IPS-18a (cell line): ENCODE results near the gene ZNF559.

Experiments
- H3K27ac ChIP-seq: one replicate; pipeline ENCODE4 v1.5.1; 2013; ENCODE audit warnings: low read length
- H3K27me3 ChIP-seq: one replicate; pipeline ENCODE4 v1.6.1; 2013; ENCODE audit warnings: mild to moderate bottlenecking, low read length; ENCODE audit not compliant: control insufficient read depth, insufficient read depth
- H3K36me3 ChIP-seq: one replicate; pipeline ENCODE4 v1.6.1; 2013; ENCODE audit warnings: low read depth, low read length; ENCODE audit not compliant: control insufficient read depth
- H3K4me1 ChIP-seq: one replicate; pipeline ENCODE4 v1.6.1; 2013; ENCODE audit warnings: low read depth, low read length; ENCODE audit not compliant: control insufficient read depth
- H3K4me3 ChIP-seq: one replicate; pipeline ENCODE4 v1.5.1; 2013; ENCODE audit warnings: low read length
- H3K9ac ChIP-seq: one replicate; pipeline ENCODE4 v1.6.1; 2013; ENCODE audit warnings: mild to moderate bottlenecking, low read length, moderate library complexity
- H3K9me3 ChIP-seq: one replicate; pipeline ENCODE4 v1.6.1; 2013; ENCODE audit warnings: low read depth, low read length; ENCODE audit not compliant: control insufficient read depth

The ZNF559 gene

DNA sequence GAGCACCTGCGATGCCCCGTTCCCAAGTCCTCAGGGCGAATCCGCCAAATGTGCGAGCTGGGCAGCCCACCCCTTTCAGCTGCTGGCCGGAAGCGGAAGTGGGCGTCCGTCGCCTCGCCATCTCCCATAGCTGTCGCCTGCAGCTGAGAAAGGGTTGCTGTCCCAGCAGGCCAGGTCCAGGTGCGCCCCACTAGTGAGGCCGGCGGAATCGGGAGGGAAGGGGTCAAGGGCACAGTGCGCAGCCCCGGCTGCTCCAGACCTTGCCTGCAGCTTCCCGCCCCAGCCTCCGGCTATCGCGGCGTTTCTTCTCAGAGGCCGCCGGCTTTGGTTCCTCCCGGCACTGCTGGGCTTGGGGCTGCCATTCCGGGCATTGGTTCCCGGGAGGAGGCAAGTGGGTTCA is 38.9 kb downstream of the ZNF559 start, which contains the start of gene ZNF177:
TSS of gene ZNF177 (plus strand) at position 109 of the 400 bp plus-strand sequence. CDS start 15,299 bp downstream, outside the sequence.
- no peaks in the 10 kb centered on the region for H3K4me1 ChIP-seq
- peaks cover 50% of the 10 kb centered on the region for H3K9me3 ChIP-seq
- H3K36me3 ChIP-seq = no peaks in the 10 kb centered on the region
- H3K4me3 ChIP-seq = no peak within 1 kb of the TSS
- no peak within 1 kb of the TSS for H3K9ac ChIP-seq
- no peak within 1 kb of the TSS for H3K27ac ChIP-seq
- H3K27me3 ChIP-seq = no peaks in the 10 kb centered on the region

DNA sequence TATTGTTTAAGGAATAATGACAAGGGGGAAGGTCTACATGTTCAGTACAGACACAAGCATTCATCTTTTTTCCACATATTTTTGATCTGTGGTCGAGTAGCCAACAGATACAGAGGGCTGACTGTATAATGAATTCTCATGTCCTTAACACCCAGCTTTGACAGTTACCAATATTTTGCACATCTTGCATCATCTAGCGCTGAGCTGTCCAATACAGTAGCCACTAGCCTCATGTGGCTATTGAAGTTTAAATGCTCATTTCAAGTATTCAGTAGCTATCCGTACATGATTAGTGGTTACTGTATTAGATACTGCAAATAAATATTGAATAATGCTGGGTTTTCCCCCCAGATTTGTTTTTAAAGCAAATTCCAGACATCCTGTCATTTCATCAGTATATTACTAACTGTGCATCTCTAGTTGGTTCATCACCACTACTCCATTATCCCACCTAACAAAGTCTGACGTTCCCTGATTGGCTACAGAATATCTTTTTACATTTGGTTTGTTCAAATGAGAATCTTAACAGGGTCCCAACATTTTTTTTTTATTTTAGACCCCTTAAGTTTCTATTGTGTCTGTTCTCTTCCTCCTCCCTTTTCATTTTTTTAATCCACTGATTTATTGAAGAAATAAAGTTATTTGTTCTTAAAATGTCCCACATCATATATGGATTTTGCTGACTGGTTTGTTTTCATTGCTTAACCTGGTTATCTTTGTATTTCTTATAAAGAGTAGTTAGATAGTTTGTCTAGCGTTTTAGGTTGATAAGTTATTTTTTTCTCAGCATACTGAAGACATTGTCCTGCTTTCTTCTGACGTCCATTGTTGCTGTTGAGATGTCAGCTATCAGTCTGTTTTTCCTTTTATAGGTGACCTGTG is 47.0 kb downstream of the ZNF559 start:
- H3K9ac ChIP-seq = no peak overlapping the region

DNA sequence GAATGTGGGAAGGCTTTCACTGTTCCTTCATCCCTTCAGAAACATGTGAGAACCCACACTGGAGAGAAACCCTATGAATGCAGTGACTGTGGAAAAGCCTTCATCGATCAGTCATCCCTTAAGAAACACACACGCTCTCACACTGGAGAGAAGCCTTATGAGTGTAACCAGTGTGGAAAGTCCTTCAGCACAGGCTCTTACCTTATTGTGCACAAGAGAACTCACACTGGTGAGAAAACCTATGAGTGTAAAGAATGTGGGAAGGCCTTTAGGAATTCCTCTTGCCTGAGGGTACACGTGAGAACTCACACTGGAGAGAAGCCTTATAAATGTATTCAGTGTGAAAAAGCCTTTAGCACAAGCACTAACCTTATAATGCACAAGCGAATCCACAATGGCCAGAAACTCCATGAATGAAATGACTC is 57.4 kb downstream of the ZNF559 start:
- peaks cover 94% of the 10 kb centered on the region for H3K9me3 ChIP-seq
- no peak overlapping the region for H3K9ac ChIP-seq
- H3K4me1 ChIP-seq = no peaks in the 10 kb centered on the region
- peaks cover 32% of the 10 kb centered on the region for H3K36me3 ChIP-seq
- no peak overlapping the region for H3K4me3 ChIP-seq
- no peaks in the 10 kb centered on the region for H3K27me3 ChIP-seq
- H3K27ac ChIP-seq = no peak overlapping the region

More for the DNA sequence above, 47.0 kb downstream of the ZNF559 start:
- peaks cover 67% of the 10 kb centered on the region for H3K9me3 ChIP-seq
- no peaks in the 10 kb centered on the region for H3K36me3 ChIP-seq
- no peak overlapping the region for H3K27ac ChIP-seq
- no peaks in the 10 kb centered on the region for H3K27me3 ChIP-seq
- H3K4me1 ChIP-seq = no peaks in the 10 kb centered on the region
- no peak overlapping the region for H3K4me3 ChIP-seq
